GM18499 (cell line): Measurements from ENCODE around the gene LCOR.
"Not testable (repeated sequence)": the region's sequence is repeated elsewhere in the genome, so short reads cannot be mapped to it uniquely, and the experiment has no call there.

Experiments
- ATAC-seq: cut with Tn5 transposase; IDR thresholded peaks from one replicate; pipeline ENCODE4 v1.9.1; 2021; ENCODE audit warnings: moderate number of reproducible peaks; ENCODE audit not compliant: insufficient read depth, unreplicated experiment

The LCOR gene

DNA sequence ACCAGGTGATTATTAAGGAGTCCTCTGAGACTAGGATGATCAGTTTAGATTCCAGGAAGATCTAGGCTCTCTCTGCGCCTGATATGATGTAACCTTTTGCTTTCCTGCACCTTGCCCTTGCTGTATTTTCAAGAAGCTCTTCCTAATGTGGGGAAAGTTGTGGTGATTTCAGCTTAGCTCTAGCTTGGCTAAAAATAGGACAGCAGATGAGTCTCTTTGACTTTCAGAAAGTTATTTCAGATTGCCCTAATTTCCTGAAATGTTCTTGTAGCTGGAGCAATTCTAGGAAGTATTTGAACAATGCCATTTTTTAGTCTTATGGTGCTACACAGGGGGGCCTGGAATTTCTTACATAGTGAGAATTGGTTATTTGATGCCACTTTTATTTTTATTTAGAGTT lies 3.8 kb downstream of the LCOR start:
- ATAC-seq: no peak

DNA sequence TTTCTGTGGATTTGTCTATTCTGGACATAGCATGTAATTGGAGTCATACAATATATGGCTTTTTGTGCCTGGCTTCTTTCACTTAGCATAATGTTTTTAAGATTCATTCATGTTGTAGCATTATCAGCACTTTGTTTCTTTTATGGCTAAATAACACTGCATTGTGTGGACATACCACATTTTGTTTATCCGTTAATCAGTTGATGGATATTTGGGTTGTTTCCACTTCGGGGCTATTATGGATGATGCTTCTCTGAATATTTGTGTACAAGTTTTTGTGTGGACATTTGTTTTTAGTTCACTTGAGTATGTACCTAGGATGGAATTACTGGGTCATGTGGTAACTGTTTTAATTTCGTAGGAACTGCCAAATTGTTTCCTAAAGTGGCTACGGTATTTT lies 6.4 kb downstream of the LCOR start:
- no peak for ATAC-seq

DNA sequence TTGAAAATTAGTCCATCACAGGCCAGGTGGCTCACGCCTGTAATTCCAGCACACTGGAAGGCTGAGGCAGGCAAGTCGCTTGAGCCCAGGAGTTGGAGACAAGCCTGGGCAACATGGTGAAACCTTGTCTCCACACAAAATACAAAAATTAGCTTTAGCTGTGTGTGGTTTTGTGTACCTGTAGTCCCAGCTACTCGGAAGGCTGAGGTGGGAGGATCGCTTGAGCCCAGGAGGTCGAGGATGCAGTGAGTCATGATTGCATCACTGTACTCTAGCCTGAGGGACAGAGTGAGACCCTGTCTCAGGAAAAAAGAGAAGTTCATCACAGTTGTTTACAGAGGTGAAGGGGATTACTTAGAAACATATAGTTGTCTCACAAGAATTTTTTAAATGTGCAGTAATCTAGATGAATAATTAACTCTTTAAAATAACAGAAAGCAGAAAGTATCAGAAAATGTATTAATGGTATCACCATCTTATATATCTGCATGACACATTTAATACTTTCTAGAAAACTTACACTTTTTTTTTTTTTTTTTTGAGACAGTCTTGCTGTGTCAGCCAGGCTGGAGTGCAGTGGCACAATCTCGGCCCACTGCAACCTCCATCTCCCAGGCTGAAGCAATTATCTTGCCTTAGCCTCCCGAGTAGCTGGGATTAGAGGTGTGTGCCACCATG lies 8.9 kb downstream of the LCOR start:
- no peak for ATAC-seq

DNA sequence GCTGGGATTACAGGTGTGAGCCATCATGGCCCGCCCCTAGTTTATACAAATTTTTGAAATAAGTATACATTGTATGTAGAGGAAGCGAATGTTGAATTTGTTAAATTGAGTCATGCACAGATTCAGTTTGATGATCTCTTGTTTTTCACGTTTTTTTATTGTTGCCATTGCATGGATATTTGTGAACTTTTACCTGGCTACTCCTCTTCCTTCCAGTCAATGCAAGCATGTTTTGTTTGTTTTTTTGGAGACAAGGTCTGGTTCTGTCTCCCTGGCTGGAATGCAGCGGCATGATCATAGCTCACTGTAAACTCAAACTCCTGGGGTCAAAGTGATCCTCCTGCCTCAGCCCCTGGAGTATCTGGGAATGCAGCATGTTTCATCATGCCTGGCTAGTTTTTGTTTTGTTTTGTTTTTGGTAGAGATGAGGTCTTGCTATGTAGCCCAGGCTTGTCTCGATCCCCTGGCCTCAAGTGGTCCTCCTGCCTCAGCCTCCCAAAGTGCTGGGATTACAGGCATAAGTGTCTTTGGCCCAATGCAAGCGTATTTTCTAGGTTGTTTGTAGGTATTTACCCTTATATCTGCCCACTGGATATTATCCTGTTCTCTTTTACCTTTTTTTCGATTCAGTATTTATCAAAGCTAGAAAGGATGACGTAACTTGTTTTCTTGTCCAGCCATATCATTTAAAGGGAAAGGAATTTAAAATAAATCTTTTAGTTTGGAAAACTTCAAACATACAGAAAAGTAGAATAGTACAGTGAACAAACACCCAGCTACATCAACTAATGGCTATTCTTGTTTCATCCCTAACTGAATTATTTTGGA lies 11.0 kb downstream of the LCOR start:
- ATAC-seq: no peak

DNA sequence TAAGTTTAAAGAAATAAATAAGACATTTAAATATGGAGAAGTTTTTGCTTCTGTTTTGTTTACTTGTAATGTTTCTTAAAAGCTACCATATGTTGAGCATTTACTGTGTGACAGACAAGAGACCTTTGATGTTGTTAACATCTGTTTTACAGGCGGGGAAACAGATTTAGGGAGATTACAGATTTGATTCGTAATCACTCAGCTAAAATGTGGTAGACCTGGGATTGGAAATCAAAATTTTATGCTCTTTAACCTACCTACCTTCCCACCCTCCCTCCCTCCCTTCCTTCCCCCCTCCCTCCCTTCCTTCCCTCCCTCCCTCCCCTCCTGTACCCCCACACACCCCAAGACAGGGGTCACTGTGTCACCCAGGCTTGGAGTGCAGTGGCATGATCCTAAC lies 11.7 kb downstream of the LCOR start:
- ATAC-seq: no peak

DNA sequence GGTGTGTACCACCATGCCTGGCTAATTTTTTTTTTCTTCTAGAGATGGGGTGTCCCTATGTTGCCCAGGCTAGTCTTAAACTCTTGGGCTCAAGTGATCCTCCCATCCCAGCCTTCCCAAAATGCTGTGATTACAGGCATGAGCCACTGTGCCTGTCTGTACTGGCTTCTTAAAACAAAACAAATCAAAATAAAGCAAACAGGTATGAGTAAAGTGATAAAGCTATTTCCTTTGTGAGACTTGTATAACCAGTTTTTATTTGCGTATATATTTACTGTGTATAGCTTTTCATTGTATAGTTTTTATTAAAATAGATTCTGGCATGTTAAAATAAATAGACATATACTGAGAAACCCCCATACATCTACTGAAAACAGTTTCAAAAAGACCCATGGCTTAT lies 14.3 kb downstream of the LCOR start:
- no peak for ATAC-seq

DNA sequence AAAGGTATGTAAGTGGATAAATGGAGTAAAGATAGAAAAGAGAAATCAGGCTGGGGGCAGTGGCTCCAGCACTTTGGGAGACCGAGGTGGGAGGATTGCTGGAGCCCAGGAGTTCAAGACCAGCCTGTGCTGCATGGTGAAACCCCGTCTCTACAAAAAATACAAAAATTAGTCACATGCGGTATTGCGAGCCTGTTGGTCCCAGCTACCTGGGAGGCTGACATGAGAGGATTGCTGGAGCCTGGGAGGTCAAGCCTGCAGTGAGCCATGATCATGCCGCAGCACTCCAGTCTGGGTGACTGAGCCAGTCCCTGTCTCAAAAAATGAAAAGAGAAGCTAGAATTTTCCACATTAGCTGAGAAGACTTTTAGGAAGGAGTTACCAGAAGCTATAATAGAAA lies 14.8 kb downstream of the LCOR start:
- no peak for ATAC-seq

DNA sequence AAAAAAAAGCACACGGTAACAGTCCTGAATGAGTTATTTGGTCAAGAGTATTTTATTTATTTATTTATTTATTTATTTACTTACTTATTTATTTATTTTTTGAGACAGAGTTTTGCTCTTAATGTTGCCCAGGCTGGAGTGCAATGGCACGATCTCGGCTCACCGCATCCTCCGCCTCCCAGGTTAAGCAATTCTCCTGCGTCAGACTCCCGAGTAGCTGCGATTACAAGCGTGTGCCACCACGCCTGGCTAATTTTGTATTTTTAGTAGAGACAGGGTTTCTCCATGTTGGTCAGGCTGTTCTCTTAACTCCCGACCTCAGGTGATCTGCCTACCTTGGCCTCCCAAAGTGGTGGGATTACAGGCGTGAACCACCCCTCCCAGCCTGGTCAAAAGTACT lies 15.3 kb downstream of the LCOR start:
- ATAC-seq: not testable (repeated sequence)

DNA sequence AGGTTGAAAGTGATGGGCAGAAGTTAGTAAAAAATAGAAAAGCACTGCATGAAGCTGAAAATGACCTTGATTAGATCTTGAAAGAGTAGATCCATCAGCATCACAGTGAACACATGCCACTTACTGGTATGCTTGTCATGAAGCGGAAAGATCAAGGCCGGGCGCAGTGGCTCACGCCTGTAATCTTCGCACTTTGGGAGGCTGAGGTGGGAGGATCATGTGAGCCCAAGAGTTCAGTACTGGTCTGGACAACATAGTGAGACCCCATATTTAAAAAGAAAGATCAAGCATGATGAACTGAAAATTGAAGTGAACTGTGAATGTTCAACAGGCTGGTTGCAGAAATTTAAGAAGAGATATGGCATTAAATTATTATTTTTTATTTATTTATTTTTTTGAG lies 18.0 kb downstream of the LCOR start:
- ATAC-seq: no peak

DNA sequence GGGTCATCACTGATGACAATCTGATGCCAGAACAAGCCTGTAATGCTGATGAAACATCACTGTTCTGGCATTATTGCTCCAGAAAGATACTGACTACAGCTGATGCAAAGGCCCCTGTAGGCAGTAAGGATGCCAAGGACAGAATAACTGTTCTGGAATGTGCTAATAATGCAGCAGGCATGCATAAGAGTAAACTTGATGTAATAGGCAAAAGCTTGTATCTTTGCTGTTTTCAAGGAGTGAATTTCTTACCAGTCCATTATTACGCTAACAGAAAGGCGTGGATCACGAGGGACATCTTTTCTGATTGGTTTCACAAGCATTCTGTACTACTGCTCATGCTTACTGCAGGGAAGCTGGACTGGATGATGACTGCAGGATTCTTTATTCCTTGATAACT lies 18.7 kb downstream of the LCOR start:
- ATAC-seq: no peak

DNA sequence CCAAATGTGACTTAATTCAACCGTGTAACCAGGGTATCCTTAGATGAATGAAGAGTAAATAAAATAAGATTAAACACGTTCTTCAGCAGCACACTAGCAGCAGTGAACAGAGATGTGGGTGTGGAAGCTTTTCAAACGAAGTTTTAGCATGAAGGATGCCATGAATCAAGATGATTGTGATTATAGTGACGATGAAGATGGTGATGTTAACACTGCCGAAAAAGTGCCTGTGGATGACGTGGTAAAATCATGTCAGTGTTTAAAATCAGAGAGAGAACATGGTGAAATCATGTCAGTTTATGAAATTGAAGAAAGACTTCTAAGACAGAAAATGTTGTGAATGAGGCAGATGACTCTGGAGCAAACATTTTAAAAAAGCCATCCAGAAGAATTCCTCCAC lies 19.2 kb downstream of the LCOR start:
- ATAC-seq: no peak

DNA sequence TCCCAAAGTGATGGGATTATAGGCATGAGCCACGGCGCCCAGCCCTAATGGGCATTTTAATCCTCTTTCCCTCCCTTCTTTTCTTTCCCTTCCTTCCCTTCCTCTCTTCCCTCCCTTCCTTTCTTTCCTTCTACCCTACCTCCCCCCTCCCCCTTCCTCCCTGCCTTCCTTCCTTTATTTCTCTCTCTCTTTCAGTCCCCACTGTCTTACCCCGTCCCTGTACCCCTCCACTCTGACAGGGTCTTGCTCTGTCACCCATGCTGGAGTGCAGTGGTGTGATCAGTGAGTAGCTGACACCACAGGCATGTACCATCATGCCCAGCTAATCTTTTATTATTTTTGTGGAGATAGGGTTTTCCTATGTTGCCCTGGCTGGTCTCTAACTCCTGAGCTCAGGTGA lies 24.2 kb downstream of the LCOR start:
- ATAC-seq: no peak

DNA sequence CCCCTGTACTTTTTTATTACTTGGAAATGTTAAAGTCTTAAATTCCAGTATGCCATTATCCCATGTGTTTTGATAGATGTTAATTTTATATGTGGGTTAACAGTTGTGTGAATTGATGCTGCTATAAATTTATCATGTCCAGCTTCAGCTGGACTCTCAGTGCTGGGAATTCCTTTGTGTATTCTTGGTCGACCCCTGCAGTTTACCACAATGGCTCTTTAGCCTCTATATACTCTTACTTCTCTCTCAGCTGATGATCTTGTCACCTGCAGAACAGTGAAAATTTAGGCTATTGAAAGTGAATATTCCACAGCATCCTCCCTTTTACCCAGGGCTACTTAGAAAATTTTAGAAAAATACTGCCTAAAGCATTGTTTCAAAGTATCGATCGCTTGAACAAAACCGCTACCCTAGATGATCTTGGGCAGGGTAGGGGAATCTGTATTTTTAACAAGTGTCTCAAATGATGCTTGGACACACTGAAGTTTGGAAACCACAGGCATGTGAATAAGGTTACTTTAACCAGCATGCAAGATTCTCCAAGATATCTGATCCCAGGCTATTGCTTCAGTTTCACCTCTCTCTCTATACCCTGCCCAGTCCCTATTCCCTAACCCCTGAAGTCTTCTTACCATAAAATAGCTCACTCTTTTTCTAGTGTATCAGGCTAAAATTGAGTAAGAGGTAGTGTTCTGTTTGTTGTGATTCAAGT lies 25.4 kb downstream of the LCOR start:
- ATAC-seq: no peak

DNA sequence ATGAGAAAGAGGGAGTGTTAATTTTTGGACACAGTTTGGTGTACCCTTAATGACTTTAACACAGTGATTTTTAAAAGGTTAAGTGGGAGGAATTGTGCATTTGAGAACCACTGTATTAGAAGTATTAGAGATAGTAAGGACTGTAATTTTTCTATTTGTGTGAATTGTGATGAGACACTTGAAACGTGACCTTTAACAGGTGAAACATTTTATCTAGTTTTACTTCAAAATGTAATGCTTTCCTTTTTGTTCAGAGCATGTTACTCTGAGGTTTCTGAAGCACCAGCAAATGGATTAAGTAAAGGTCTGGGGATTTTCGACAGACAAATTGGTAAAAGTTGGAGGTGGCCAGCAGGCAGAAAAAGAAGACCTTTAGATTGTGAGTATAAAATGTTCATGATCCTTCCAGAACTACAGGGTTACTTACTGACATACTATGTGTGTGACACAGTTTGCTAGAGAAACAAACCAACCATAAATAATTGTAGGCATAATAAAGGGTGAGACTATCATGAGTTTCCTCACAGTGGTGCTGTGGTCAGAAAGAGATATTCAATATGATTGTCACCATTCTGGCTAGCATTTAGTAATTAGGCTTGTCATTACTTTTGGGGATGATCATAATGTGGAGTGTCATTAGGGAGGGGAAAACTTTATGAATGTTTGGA lies 26.1 kb downstream of the LCOR start:
- ATAC-seq: no peak

DNA sequence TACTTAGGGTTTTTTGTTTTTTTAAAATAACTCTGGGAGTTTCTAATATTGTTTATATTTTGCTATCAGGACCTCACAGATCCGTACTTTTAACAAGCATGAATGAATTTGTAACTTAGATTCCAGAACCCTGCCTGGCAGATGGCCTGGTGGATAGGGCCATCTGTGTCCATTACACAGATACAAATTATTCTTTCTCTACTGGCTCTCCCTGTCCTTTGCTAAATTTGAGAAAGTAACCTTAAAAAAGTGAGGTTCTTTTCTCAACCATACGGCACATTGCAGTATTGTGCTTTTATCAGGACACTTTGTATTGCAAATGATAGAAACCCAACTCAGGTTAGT lies 26.6 kb downstream of the LCOR start:
- ATAC-seq: no peak

DNA sequence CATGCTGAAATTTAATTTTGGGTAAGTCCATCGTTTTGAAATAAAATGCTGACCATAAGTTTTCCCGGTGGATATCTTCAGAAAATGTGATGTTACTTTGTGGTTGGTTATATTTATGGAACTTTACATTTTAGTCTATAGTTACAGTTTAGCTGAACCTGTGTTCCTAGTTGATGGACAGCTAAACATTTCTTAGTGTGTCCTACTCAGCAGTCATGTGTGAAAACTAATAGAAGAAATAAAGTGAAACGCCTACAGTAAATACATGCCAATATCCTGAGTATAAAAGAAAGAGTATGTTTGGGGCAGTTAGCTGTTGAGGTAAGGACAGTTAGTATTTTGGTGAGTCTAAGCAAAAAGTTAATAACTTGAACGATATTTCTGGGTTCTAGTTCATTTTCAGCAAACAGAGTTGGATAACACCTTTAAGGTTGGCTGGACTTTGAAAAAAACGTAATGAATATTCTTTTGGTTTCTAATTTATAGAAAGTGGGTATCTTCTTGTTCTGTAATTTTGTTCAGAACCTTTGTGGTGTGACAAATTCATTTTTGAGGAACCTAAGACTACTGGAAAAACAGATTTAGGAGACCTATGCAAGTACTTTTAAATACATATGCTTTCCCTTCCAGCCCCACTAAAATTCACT lies 28.7 kb downstream of the LCOR start:
- no peak for ATAC-seq

DNA sequence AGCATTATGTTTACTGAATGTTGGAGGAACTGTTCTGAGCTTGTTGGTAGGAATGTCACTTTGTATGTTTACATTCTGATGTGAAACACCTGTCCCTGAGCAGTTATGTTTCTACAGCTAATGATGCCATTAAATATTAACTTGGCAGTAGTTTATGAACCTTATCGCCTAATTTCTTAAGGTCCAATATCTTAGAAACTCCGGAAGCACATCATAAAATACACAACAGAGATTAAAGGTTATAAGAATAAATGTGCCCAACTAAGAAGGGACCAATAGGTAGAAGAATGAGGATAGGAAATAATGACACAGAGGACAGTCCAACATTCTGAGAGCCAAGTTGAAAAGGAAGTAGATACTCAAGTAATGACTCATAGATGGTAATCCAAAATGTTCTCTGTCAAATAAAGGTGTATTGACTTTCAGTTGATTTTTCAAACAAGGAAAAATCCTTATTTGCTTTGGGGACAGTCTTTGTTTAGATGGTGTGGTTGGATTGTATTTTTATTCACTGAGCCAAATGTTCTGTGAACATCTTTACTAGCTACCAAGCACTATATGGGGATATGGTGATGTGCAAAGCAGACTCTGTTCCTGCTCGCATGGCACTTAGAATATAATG lies 31.9 kb downstream of the LCOR start:
- peak; percentile 43 for ATAC-seq

DNA sequence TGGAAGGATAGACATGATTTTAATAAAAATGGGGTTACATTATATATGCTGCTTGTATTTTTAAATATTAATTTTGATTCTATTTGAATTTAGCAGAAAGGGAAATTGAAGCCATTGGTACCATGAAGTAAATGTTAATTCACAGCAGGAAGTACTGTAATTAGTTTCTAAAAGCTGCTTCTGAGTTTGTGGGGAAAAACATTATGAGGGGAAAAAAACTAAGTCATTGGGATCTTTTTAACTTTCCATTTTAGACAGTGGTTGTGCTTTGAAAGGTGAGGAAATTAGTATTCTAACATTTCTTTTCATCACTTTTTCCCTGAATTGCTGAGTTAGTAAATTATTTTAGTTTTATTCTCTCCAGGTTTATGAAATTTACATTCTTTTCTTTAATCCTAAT lies 41.0 kb downstream of the LCOR start:
- no peak for ATAC-seq

DNA sequence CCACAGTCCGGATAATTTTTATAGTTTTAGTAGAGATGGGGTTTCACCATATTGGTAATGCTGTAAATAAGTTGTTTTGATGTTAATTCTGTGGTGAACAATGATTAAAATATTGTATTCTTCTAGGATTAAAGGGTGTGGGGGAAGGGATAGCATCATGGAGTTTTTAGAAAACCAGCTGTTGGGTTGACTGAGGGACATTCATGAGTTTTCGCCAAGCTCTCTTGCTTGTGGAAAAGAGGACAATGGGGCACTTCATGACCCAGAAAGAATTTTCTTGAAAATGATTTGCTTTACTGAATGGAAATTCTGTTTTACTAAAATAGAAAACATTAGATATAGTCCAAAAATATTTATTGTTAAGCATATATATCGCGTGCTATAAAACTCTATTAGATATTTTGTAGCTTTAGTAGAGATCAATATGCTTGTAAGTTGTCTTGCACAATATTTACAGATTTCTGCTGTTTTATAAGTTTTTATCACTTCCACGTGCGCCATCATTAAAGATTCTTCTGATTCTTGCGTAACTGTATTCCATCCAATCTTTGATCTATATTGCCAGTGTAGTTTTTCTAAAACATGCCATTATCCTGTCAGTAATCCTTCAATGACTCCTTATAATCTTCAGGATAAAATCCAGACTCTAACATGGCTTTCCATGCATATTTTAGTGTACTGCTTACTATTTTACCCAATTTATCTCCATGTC lies 41.8 kb downstream of the LCOR start:
- ATAC-seq: no peak
